Astrocyte (in vitro differentiated cells and primary cell): ENCODE results near the gene ZKSCAN3.

Experiments
- CTCF ChIP-seq: IDR thresholded peaks from 2 replicates; pipeline ENCODE4 v1.5.1; 2011; ENCODE audit warnings: low read depth, mild to moderate bottlenecking, inconsistent platforms, low read length, moderate library complexity; ENCODE audit not compliant: insufficient read depth
- EZH2 ChIP-seq: IDR thresholded peaks from 2 replicates; pipeline ENCODE4 v1.6.1; 2012; ENCODE audit warnings: mild to moderate bottlenecking, low read length, inconsistent platforms; ENCODE audit not compliant: insufficient read depth

GRCh38 chr6:28349892-28350737 is at the start of gene ZKSCAN3:
- TF ChIP-seq CTCF: no peak
- TF ChIP-seq EZH2: no peak
